ENCODE measurements around the gene CCNI2.
A peak's percentile ranks its signal among the peaks of the same experiment; 100 is the strongest.

Gene CCNI2

GRCh38 chr5:132746954-132747615 is at the start of gene CCNI2:
TSS of gene CCNI2 (plus strand) at chr5:132747426. CDS start at chr5:132747496, 70 bp downstream.
- no peak for DNase-seq

GRCh38 chr5:132704875-132705274 is 42.4 kb upstream of the CCNI2 start:
- DNase-seq: no peak

GRCh38 chr5:132708645-132709044 is 38.6 kb upstream of the CCNI2 start:
- DNase-seq: no peak

GRCh38 chr5:132714456-132715307 is 32.5 kb upstream of the CCNI2 start:
- no peak for DNase-seq

GRCh38 chr5:132718544-132719312 is 28.5 kb upstream of the CCNI2 start:
- DNase-seq: no peak

- no peak for DNase-seq
Measured at GRCh38 chr5:132725745-132726144, 21.5 kb upstream of the CCNI2 start.

GRCh38 chr5:132729896-132730295 is 17.3 kb upstream of the CCNI2 start:
- DNase-seq: no peak

GRCh38 chr5:132733499-132734148 is 13.6 kb upstream of the CCNI2 start:
- no peak for DNase-seq

- no peak for DNase-seq
Measured at GRCh38 chr5:132734687-132735086, 12.5 kb upstream of the CCNI2 start.

GRCh38 chr5:132736853-132737833 is 10.1 kb upstream of the CCNI2 start, which contains the start of gene KIF3A:
TSS of gene KIF3A (minus strand) at chr5:132737546. CDS start at chr5:132737419, 127 bp downstream.
- DNase-seq: peak; percentile 96

GRCh38 chr5:132737982-132738681 is 9.1 kb upstream of the CCNI2 start:
- DNase-seq: no peak

GRCh38 chr5:132739232-132739631 is 8.0 kb upstream of the CCNI2 start:
- no peak for DNase-seq

- DNase-seq: no peak
Measured at GRCh38 chr5:132742158-132742557, 5.1 kb upstream of the CCNI2 start.

GRCh38 chr5:132742626-132743025 is 4.6 kb upstream of the CCNI2 start:
- DNase-seq: no peak

GRCh38 chr5:132744659-132745058 is 2.6 kb upstream of the CCNI2 start:
- no peak for DNase-seq

- DNase-seq: no peak
Measured at GRCh38 chr5:132746592-132746953, 653 bp upstream of the CCNI2 start.

GRCh38 chr5:132747616-132748440 is 602 bp downstream of the CCNI2 start:
- no peak for DNase-seq

GRCh38 chr5:132748522-132749000 is 1.3 kb downstream of the CCNI2 start:
- DNase-seq: no peak

- DNase-seq: no peak
Measured at GRCh38 chr5:132749506-132749905, 2.3 kb downstream of the CCNI2 start.

Data from right hindlimb (tissue), 1 donor.